Stomach (tissue), 9 donors: ENCODE results near the gene TBC1D4. TPM values are rescaled to one million over a fixed set of nuclear protein-coding genes. Genes with fewer than 3 reads are reported as not detected.

Experiments used
- DNase-seq, 2 donors: peaks; one replicate each; pipeline versions ENCODE4 v3.0.0 to v3.0.0-alpha.2; 2013 to 2019
- H3K27ac ChIP-seq, 5 donors: fragments of 200-600 bp in 4 of 5; sonication (generic) in 4 of 5; one replicate each; pipeline ENCODE4 v1.5.1; 2013 to 2019; ENCODE audit warnings: mild to moderate bottlenecking in 1 of 5, moderate library complexity in 1 of 5
- H3K27me3 ChIP-seq, 3 donors: fragments of 200-600 bp; sonication (generic); one replicate each; pipeline ENCODE4 v1.5.1; 2017 to 2019; ENCODE audit warnings: mixed run types in 1 of 3
- H3K36me3 ChIP-seq, 4 donors: fragments of 200-600 bp; sonication (generic); 1 replicate in 3 of 4; 2 replicates in 1 of 4; pipeline ENCODE4 v1.5.1; 2016 to 2019
- H3K4me1 ChIP-seq, 4 donors: fragments of 200-600 bp; sonication (generic); one replicate each; pipeline ENCODE4 v1.5.1; 2016 to 2019
- H3K4me3 ChIP-seq, 4 donors: fragments of 200-600 bp; sonication (generic) in 3 of 4; one replicate each; pipeline ENCODE4 v1.5.1; 2016 to 2019; ENCODE audit warnings: mild to moderate bottlenecking in 1 of 4
- H3K9me3 ChIP-seq, 4 donors: fragments of 200-600 bp; sonication (generic); one replicate each; pipeline ENCODE4 v1.5.1; 2016 to 2019
- CTCF ChIP-seq, 7 experiments: fragments of 450-650 bp in 4 of 7; fragments of 200-600 bp in 3 of 7; sonication (generic) in 3 of 7; IDR thresholded peaks; one replicate each; pipeline ENCODE4 v1.5.1; 2016 to 2019; ENCODE audit warnings: antibody characterized with exemption in 7 of 7, control low read depth in 2 of 7, mild to moderate bottlenecking in 1 of 7
- EP300 ChIP-seq: sonication (generic); formaldehyde crosslinking; IDR thresholded peaks from one replicate; pipeline ENCODE4 v1.6.1; 2017; ENCODE audit warnings: antibody characterized with exemption
- POLR2A ChIP-seq, 4 donors: fragments of 450-650 bp; IDR thresholded peaks; one replicate each; pipeline ENCODE4 v1.6.1; 2016; ENCODE audit warnings: antibody characterized with exemption in 4 of 4, control low read depth in 2 of 4, mild to moderate bottlenecking in 1 of 4, moderate library complexity in 1 of 4
- POLR2AphosphoS5 ChIP-seq, 3 donors: sonication (generic); formaldehyde crosslinking; IDR thresholded peaks; one replicate each; pipeline ENCODE4 v1.6.1; 2016; ENCODE audit warnings: antibody characterized with exemption in 3 of 3
- WGBS, 5 donors: extraction: QIAGEN DNeasy Blood & Tissue Kit in 3 of 5; methylation state at CpG; one replicate each; pipeline versions ENCODE4 v1.1.5 to v1.1.7; 2013 to 2018; 5-methylcytosine and 5-hydroxymethylcytosine counted together
- intact Hi-C: fragments of 100-400 bp; cut with DNase I; formaldehyde crosslinking; loops from one replicate; pipeline ENCODE4 v1.15.1; 2023; ENCODE audit warnings: low total_unique reads
- polyA plus RNA-seq, 3 donors: library from polyadenylated mRNA; stranded (reverse); fragments of 200-250 nt; gene quantifications; one replicate each; pipeline ENCODE4 v1.2.3, GENCODE V29; 2013
- total RNA-seq, 5 donors: library from RNA; depleted of rRNA; stranded (reverse); fragments of >200 nt; gene quantifications; one replicate each; pipeline versions ENCODE4 v1.1.0 to v1.2.3, GENCODE V29; 2014 to 2016
- donor health status: healthy with polysubstance abuse.
- donor health status: Bipolar disorder and iron deficiency.
- donor health status: healthy.

The TBC1D4 gene
- total and polyA plus RNA-seq, 8 donors: 4.9 to 47.8 (median 27.3) TPM

- no peak for DNase-seq
Observed at GRCh38 chr13:75404726-75405125, 77.2 kb downstream of the TBC1D4 start.

GRCh38 chr13:75402787-75403186 is 79.2 kb downstream of the TBC1D4 start:
- Histone ChIP-seq H3K4me3 (no peak overlapping the region), H3K9me3 (peaks cover 0 to 12% (median 8%) of the 10 kb centered on the region in 4 donors), H3K4me1 (peaks cover 0 to 16% (median 0%) of the 10 kb centered on the region in 4 donors), H3K27me3 (no peaks in the 10 kb centered on the region), H3K27ac (no peak overlapping the region), H3K36me3 (no peaks in the 10 kb centered on the region)
- WGBS, 5 donors: 31 to 52% (median 47%) methylated on average over 2 of the region's 2 CpGs
- no peak for TF ChIP-seq EP300
- TF ChIP-seq CTCF (IDR thresholded peaks at IDR 0.05): no peak
- TF ChIP-seq POLR2A (IDR thresholded peaks at IDR 0.05): no peak
- no peak for TF ChIP-seq POLR2AphosphoS5 (IDR thresholded peaks at IDR 0.05)
- intact Hi-C loops: no loop called here
- peak in 1 of 2 donors; percentile 38 for DNase-seq

More at GRCh38 chr13:75404726-75405125, 77.2 kb downstream of the TBC1D4 start:
- Histone ChIP-seq H3K4me3 (no peak overlapping the region), H3K9me3 (peaks cover 0 to 1% (median 0%) of the 10 kb centered on the region in 4 donors), H3K27me3 (no peaks in the 10 kb centered on the region), H3K4me1 (peaks cover 0 to 16% (median 0%) of the 10 kb centered on the region in 4 donors), H3K27ac (no peak overlapping the region), H3K36me3 (no peaks in the 10 kb centered on the region)
- WGBS, 5 donors: 63 to 82% (median 76%) methylated on average over 1 of the region's 1 CpG
- TF ChIP-seq CTCF (IDR thresholded peaks at IDR 0.05): no peak
- no peak for TF ChIP-seq POLR2AphosphoS5 (IDR thresholded peaks at IDR 0.05)
- TF ChIP-seq EP300: no peak
- no peak for TF ChIP-seq POLR2A (IDR thresholded peaks at IDR 0.05)
- intact Hi-C loops: no loop called here

GRCh38 chr13:75400775-75401174 is 81.2 kb downstream of the TBC1D4 start:
- H3K4me3 ChIP-seq: no peak overlapping the region
- H3K36me3 ChIP-seq: no peaks in the 10 kb centered on the region
- no peak overlapping the region for H3K27ac ChIP-seq
- peaks cover 0 to 12% (median 8%) of the 10 kb centered on the region in 4 donors for H3K9me3 ChIP-seq
- DNase-seq: no peak
- H3K4me1 ChIP-seq: peaks cover 0 to 16% (median 0%) of the 10 kb centered on the region in 4 donors
- TF ChIP-seq POLR2A (IDR thresholded peaks at IDR 0.05): no peak
- no peak for TF ChIP-seq CTCF (IDR thresholded peaks at IDR 0.05)
- no peak for TF ChIP-seq EP300
- TF ChIP-seq POLR2AphosphoS5 (IDR thresholded peaks at IDR 0.05): no peak
- 88 to 100% (median 95%) methylated on average over 1 of the region's 1 CpG for WGBS, 5 donors
- intact Hi-C loops: no loop called here
- no peaks in the 10 kb centered on the region for H3K27me3 ChIP-seq

- TF ChIP-seq POLR2AphosphoS5 (IDR thresholded peaks at IDR 0.05): no peak
- Histone ChIP-seq H3K9me3 (peaks cover 0 to 12% (median 8%) of the 10 kb centered on the region in 4 donors), H3K36me3 (no peaks in the 10 kb centered on the region), H3K27ac (no peak overlapping the region), H3K4me3 (no peak overlapping the region), H3K27me3 (no peaks in the 10 kb centered on the region), H3K4me1 (peaks cover 0 to 20% (median 0%) of the 10 kb centered on the region in 4 donors)
- WGBS, 5 donors: 85 to 96% (median 91%) methylated on average over 2 of the region's 2 CpGs
- intact Hi-C loops: no loop called here
- DNase-seq: no peak
Observed at GRCh38 chr13:75399879-75400217, 82.1 kb downstream of the TBC1D4 start.

- peaks cover 0 to 12% (median 8%) of the 10 kb centered on the region in 4 donors for H3K9me3 ChIP-seq
- WGBS, 5 donors: 71 to 92% (median 86%) methylated on average over 2 of the region's 2 CpGs
- no peak for DNase-seq
- H3K27me3 ChIP-seq: no peaks in the 10 kb centered on the region
- intact Hi-C loops: no loop called here
- TF ChIP-seq EP300 (no peak), POLR2AphosphoS5 (IDR thresholded peaks at IDR 0.05) (no peak), POLR2A (IDR thresholded peaks at IDR 0.05) (no peak), CTCF (IDR thresholded peaks at IDR 0.05) (no peak)
- no peaks in the 10 kb centered on the region for H3K36me3 ChIP-seq
- H3K27ac ChIP-seq: no peak overlapping the region
- peaks cover 0 to 26% (median 0%) of the 10 kb centered on the region in 4 donors for H3K4me1 ChIP-seq
- no peak overlapping the region for H3K4me3 ChIP-seq
Observed at GRCh38 chr13:75399168-75399878, 82.6 kb downstream of the TBC1D4 start.
